ENCODE measurements around the gene CACNA2D3. TPM values are rescaled to one million over a fixed set of nuclear protein-coding genes. Genes with fewer than 3 reads are reported as not detected.

Gene CACNA2D3
- total RNA-seq, 2 experiments from 2014 or later: not detected

DNA sequence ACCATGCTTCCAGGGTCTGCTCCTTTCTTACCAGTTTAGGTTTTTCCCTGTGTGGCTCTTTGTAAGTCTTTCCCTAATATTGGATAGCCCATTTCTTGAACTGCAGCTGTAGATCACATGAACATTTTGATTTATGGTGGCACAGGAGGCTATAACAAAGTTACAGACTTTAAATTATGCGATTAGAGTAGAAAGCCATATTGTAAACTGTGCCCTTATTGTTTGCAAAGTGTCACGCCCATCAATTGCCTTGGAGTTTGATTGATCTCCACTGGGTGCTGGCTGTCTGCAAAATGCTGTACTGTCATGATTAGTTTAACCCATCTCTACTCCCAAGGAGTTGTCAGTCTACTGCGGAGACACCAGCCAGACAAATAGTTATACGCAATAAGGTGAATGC lies 110.3 kb downstream of the CACNA2D3 start:
- Histone ChIP-seq H3K4me2 (ENCODE audit: low read length) (no peak overlapping the region), H2AFZ (ENCODE audit: low read length) (no peak overlapping the region), H4K20me1 (ENCODE audit: insufficient read depth, low read length) (no peaks in the 10 kb centered on the region), H3K27ac (ENCODE audit: low read depth, low read length, poor library complexity, severe bottlenecking) (no peak overlapping the region), H3K79me2 (ENCODE audit: insufficient read depth, low read depth, low read length) (no peaks in the 10 kb centered on the region), H3K9me2 (ENCODE audit: insufficient read depth, low read length) (no peaks in the 10 kb centered on the region), H3K36me3 (ENCODE audit: insufficient read depth, low read length) (no peaks in the 10 kb centered on the region), H3K4me1 (ENCODE audit: insufficient read depth, low read length, poor library complexity, severe bottlenecking) (no peaks in the 10 kb centered on the region), H3K4me3 (ENCODE audit: low read depth, low read length, poor library complexity, severe bottlenecking) (no peak overlapping the region), H3K9me3 (ENCODE audit: low read length) (no peaks in the 10 kb centered on the region)
- CTCF ChIA-PET (ENCODE audit: unreplicated experiment): no interaction called here
- TF ChIP-seq, protein P1, sequence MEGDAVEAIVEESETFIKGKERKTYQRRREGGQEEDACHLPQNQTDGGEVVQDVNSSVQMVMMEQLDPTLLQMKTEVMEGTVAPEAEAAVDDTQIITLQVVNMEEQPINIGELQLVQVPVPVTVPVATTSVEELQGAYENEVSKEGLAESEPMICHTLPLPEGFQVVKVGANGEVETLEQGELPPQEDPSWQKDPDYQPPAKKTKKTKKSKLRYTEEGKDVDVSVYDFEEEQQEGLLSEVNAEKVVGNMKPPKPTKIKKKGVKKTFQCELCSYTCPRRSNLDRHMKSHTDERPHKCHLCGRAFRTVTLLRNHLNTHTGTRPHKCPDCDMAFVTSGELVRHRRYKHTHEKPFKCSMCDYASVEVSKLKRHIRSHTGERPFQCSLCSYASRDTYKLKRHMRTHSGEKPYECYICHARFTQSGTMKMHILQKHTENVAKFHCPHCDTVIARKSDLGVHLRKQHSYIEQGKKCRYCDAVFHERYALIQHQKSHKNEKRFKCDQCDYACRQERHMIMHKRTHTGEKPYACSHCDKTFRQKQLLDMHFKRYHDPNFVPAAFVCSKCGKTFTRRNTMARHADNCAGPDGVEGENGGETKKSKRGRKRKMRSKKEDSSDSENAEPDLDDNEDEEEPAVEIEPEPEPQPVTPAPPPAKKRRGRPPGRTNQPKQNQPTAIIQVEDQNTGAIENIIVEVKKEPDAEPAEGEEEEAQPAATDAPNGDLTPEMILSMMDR (conservative IDR thresholded peaks at IDR 0.05; ENCODE audit: low read length): no peak
- no peak for TF ChIP-seq EZH2phosphoT487 (IDR thresholded peaks at IDR 0.05; ENCODE audit: borderline replicate concordance, low read depth, low read length)
- POLR2A ChIA-PET: no interaction called here
- no TSS peak for BruUV-seq (replicated peaks)
- intact Hi-C loops (cut with micrococcal nuclease; ENCODE audit: unreplicated experiment): no loop called here
- no peak for DNase-seq (ENCODE audit: low spot score)

DNA sequence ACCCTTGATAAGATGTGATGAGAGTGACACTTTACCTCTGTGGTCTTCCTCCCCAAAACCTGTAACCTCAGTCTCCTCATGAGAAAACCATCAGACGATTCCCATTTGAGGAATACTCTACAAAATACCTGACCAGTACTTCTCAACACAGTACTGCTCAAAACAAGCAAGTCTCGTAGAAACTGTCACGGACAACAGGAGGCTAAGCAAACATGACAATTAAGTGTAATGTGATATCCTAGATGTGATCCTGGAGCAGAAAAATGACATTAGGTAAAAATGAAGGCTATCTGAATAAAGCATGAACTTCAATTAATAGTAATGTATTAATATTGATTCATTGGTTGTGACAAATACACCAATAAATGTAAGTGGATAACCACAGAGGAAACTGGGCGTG lies 113.6 kb downstream of the CACNA2D3 start:
- no peak overlapping the region for H3K27ac ChIP-seq (ENCODE audit: low read depth, low read length, poor library complexity, severe bottlenecking)
- POLR2A ChIA-PET: no interaction called here
- H3K9me2 ChIP-seq (ENCODE audit: insufficient read depth, low read length): no peaks in the 10 kb centered on the region
- no peaks in the 10 kb centered on the region for H3K9me3 ChIP-seq (ENCODE audit: low read length)
- CTCF ChIA-PET (ENCODE audit: unreplicated experiment): no interaction called here
- no peaks in the 10 kb centered on the region for H4K20me1 ChIP-seq (ENCODE audit: insufficient read depth, low read length)
- no peak for DNase-seq (ENCODE audit: low spot score)
- no TSS peak for BruUV-seq (replicated peaks)
- no peaks in the 10 kb centered on the region for H3K4me1 ChIP-seq (ENCODE audit: insufficient read depth, low read length, poor library complexity, severe bottlenecking)
- H3K4me2 ChIP-seq (ENCODE audit: low read length): no peak overlapping the region
- no peaks in the 10 kb centered on the region for H3K36me3 ChIP-seq (ENCODE audit: insufficient read depth, low read length)
- intact Hi-C loops (cut with micrococcal nuclease; ENCODE audit: unreplicated experiment): no loop called here
- H3K79me2 ChIP-seq (ENCODE audit: insufficient read depth, low read depth, low read length): no peaks in the 10 kb centered on the region
- no peak overlapping the region for H3K4me3 ChIP-seq (ENCODE audit: low read depth, low read length, poor library complexity, severe bottlenecking)
- TF ChIP-seq, protein P1 (conservative IDR thresholded peaks at IDR 0.05; ENCODE audit: low read length): no peak
- no peak for TF ChIP-seq EZH2phosphoT487 (IDR thresholded peaks at IDR 0.05; ENCODE audit: borderline replicate concordance, low read depth, low read length)
- H2AFZ ChIP-seq (ENCODE audit: low read length): no peak overlapping the region

DNA sequence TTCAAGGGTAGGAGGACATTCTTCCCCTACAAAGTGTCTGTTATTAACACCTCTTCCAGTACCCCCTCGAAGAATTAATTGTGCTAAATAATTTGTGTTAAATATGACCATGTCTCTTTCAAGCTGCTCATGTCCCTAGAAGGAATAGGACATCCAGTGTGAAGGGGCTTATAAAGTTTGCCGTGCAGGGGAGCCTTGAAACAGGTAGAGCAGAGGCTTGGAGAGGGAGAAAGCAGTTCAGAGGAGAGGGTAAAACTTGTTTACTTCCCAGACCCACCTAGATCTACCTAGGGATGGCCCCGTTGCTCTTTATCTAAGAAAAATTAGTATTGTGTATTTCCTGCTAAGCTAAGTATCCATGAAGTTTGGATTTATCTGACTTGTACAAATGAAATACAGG lies 114.8 kb downstream of the CACNA2D3 start:
- POLR2A ChIA-PET: interaction anchor here (0.7 kb wide), 1 partner anchor 1024 kb away, joined by 3 read pairs; no protein-coding TSS in a partner anchor
- no peak overlapping the region for H2AFZ ChIP-seq (ENCODE audit: low read length)
- H3K27ac ChIP-seq (ENCODE audit: low read depth, low read length, poor library complexity, severe bottlenecking): no peak overlapping the region
- H4K20me1 ChIP-seq (ENCODE audit: insufficient read depth, low read length): no peaks in the 10 kb centered on the region
- H3K4me1 ChIP-seq (ENCODE audit: insufficient read depth, low read length, poor library complexity, severe bottlenecking): no peaks in the 10 kb centered on the region
- no peaks in the 10 kb centered on the region for H3K79me2 ChIP-seq (ENCODE audit: insufficient read depth, low read depth, low read length)
- H3K9me3 ChIP-seq (ENCODE audit: low read length): no peaks in the 10 kb centered on the region
- no peaks in the 10 kb centered on the region for H3K36me3 ChIP-seq (ENCODE audit: insufficient read depth, low read length)
- CTCF ChIA-PET (ENCODE audit: unreplicated experiment): no interaction called here
- no peak overlapping the region for H3K4me3 ChIP-seq (ENCODE audit: low read depth, low read length, poor library complexity, severe bottlenecking)
- intact Hi-C loops (cut with micrococcal nuclease; ENCODE audit: unreplicated experiment): no loop called here
- H3K4me2 ChIP-seq (ENCODE audit: low read length): no peak overlapping the region
- no peak for DNase-seq (ENCODE audit: low spot score)
- no TSS peak for BruUV-seq (replicated peaks)
- H3K9me2 ChIP-seq (ENCODE audit: insufficient read depth, low read length): no peaks in the 10 kb centered on the region
- TF ChIP-seq, protein P1 (conservative IDR thresholded peaks at IDR 0.05; ENCODE audit: low read length): no peak
- no peak for TF ChIP-seq EZH2phosphoT487 (IDR thresholded peaks at IDR 0.05; ENCODE audit: borderline replicate concordance, low read depth, low read length)
